Measurements from ENCODE around the gene FFAR3. TPM values are rescaled to one million over a fixed set of nuclear protein-coding genes. Genes with fewer than 3 reads are reported as not detected.

The FFAR3 gene
- total and polyA plus RNA-seq, 2 of the 13 experiments (the other 11 are each of a cell fraction or from before 2014, with no cell fraction given): not detected

- TF ChIP-seq, protein P1, sequence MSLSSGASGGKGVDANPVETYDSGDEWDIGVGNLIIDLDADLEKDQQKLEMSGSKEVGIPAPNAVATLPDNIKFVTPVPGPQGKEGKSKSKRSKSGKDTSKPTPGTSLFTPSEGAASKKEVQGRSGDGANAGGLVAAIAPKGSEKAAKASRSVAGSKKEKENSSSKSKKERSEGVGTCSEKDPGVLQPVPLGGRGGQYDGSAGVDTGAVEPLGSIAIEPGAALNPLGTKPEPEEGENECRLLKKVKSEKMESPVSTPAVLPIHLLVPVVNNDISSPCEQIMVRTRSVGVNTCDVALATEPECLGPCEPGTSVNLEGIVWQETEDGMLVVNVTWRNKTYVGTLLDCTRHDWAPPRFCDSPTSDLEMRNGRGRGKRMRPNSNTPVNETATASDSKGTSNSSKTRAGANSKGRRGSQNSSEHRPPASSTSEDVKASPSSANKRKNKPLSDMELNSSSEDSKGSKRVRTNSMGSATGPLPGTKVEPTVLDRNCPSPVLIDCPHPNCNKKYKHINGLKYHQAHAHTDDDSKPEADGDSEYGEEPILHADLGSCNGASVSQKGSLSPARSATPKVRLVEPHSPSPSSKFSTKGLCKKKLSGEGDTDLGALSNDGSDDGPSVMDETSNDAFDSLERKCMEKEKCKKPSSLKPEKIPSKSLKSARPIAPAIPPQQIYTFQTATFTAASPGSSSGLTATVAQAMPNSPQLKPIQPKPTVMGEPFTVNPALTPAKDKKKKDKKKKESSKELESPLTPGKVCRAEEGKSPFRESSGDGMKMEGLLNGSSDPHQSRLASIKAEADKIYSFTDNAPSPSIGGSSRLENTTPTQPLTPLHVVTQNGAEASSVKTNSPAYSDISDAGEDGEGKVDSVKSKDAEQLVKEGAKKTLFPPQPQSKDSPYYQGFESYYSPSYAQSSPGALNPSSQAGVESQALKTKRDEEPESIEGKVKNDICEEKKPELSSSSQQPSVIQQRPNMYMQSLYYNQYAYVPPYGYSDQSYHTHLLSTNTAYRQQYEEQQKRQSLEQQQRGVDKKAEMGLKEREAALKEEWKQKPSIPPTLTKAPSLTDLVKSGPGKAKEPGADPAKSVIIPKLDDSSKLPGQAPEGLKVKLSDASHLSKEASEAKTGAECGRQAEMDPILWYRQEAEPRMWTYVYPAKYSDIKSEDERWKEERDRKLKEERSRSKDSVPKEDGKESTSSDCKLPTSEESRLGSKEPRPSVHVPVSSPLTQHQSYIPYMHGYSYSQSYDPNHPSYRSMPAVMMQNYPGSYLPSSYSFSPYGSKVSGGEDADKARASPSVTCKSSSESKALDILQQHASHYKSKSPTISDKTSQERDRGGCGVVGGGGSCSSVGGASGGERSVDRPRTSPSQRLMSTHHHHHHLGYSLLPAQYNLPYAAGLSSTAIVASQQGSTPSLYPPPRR (CRISPR knock-in tag; IDR thresholded peaks at IDR 0.05; ENCODE audit: borderline replicate concordance): no peak
- TF ChIP-seq ZNF207 (IDR thresholded peaks at IDR 0.05; ENCODE audit: borderline replicate concordance): no peak
Observed at GRCh38 chr19:35318679-35319448, 39.4 kb upstream of the FFAR3 start (continued).

- Histone ChIP-seq H3K9me3 (ENCODE audit: low read length) (no peaks in the 10 kb centered on the region), H4K20me1 (ENCODE audit: insufficient read depth, low read length) (no peaks in the 10 kb centered on the region), H3K27me3 (ENCODE audit: control insufficient read depth in 1 of 2, insufficient read depth in 2 of 2, low read length in 2 of 2) (no peaks in the 10 kb centered on the region), H3K79me2 (ENCODE audit: insufficient read depth, low read length) (no peaks in the 10 kb centered on the region), H3K27ac (ENCODE audit: extremely low read length, insufficient read depth, low read length) (no peak overlapping the region), H3K4me2 (ENCODE audit: low read depth, low read length) (no peak overlapping the region), H3K4me1 (ENCODE audit: insufficient read depth, low read length) (peaks cover 50% of the 10 kb centered on the region), H2AFZ (ENCODE audit: low read length) (no peak overlapping the region), H3K4me3 (replicated peaks in 1 of 3; ENCODE audit: insufficient read depth in 1 of 3, low read depth in 2 of 3, low read length in 3 of 3) (no peak overlapping the region), H3K9ac (ENCODE audit: insufficient read depth, low read depth, low read length) (no peak overlapping the region), H3K36me3 (replicated peaks in 1 of 2; ENCODE audit: control insufficient read depth in 1 of 2, insufficient read depth in 2 of 2, low read length in 2 of 2) (no peaks in the 10 kb centered on the region)
- in situ Hi-C loops (cut with HindIII; ENCODE audit: extremely low pct_ligation_motif_present, low pct_unique_long_range_greater_than_20kb) (no loop called here), intact Hi-C loops (cut with micrococcal nuclease; ENCODE audit: unreplicated experiment) (no loop called here)
- DNase-seq (ENCODE audit: low spot score) (no peak), FAIRE-seq (no peak), ATAC-seq (no peak)
- BruUV-seq (replicated peaks): no TSS peak
- ChIA-PET CTCF (ENCODE audit: low intra/inter-chr PET ratio, low total read pairs) (no interaction called here), POLR2A (interaction anchor here (0.8 to 1.2 kb wide), 2 partner anchors 14 to 51 kb away, joined by 3 to 6 read pairs; partner anchors contain the start of gene USF2)
- TF ChIP-seq ZHX2 (IDR thresholded peaks at IDR 0.05; ENCODE audit: low read depth) (no peak), ZHX2 (CRISPR knock-in tag; IDR thresholded peaks at IDR 0.05; ENCODE audit: borderline replicate concordance) (no peak)
- WGBS (ENCODE audit: low lambda C conversion rate): 96% methylated on average over 8 of the region's 12 CpGs
Observed at GRCh38 chr19:35320065-35320713, 38.1 kb upstream of the FFAR3 start.
